ENCODE data around the gene RIN3. TPM values are rescaled to one million over a fixed set of nuclear protein-coding genes. Genes with fewer than 3 reads are reported as not detected.

Gene RIN3
- polyA plus RNA-seq, 3 donors = 42.8 to 144 (median 54.6) TPM

DNA sequence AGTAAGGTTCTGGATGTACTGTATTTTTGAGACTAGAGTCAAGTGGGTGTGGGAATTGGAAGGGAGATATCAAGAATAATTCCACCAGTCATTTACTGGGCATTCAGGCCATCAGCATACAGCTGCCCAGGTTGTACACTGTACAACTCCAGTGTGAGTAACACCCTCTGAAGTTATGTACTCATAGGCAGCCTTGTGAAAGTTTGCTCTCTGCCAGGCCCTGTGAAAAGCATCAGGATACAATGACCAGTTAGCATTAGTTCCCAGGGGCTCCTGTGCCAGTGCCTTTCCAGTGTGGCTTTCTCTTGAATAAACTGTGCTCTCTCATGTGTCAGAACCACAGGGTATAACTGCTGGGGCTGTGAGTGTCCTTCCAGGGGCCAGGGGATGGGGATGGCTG, 145.1 kb downstream of the RIN3 start:
- Histone ChIP-seq H2AFZ (ENCODE audit: insufficient read depth, low read depth, low read length, poor library complexity, severe bottlenecking) (no peak overlapping the region), H4K20me1 (ENCODE audit: insufficient read depth, low read length) (peaks cover 78% of the 10 kb centered on the region), H3K36me3 (replicated peaks in 1 of 2; ENCODE audit: control insufficient read depth in 1 of 2, insufficient read depth in 2 of 2, low read length in 2 of 2) (peaks cover 67 to 75% of the 10 kb centered on the region in 2 donors), H3K4me2 (replicated peaks; ENCODE audit: extremely low read depth, low read length, poor library complexity, severe bottlenecking) (peak overlapping the region; percentile 89), H3K4me3 (replicated peaks in 1 of 3; ENCODE audit: low read depth in 2 of 3, low read length in 3 of 3) (peak overlapping the region in 1 of 3 experiments; percentile 96), H3K9ac (ENCODE audit: insufficient read depth, low read length, poor library complexity, severe bottlenecking) (peak overlapping the region; percentile 64), H3K27ac (ENCODE audit: low read depth in 1 of 2, low read length in 2 of 2) (peak overlapping the region; percentile 90 to 98), H3K79me2 (ENCODE audit: insufficient read depth, low read length) (peaks cover 98% of the 10 kb centered on the region), H3K9me3 (replicated peaks in 1 of 2; ENCODE audit: control insufficient read depth in 1 of 2, insufficient read depth in 1 of 2, low read length in 2 of 2) (no peaks in the 10 kb centered on the region), H3K4me1 (ENCODE audit: control insufficient read depth in 1 of 2, insufficient read depth in 2 of 2, low read length in 2 of 2) (peaks cover 84 to 94% of the 10 kb centered on the region in 2 donors), H3K27me3 (ENCODE audit: control insufficient read depth in 2 of 2, insufficient read depth in 2 of 2, low read length in 2 of 2) (no peaks in the 10 kb centered on the region)
- H3K4me1 Mint-ChIP-seq = peaks cover 87% of the 10 kb centered on the region
- H3K9me3 Mint-ChIP-seq = peaks cover 0 to 5% (median 0%) of the 10 kb centered on the region in 7 donors
- DNase-seq = peak in 2 of 3 donors; percentile 66 to 68
- no peak for TF ChIP-seq CTCF (IDR thresholded peaks at IDR 0.05)
- peak overlapping the region; percentile 34 to 100 for H3K4me3 Mint-ChIP-seq
- H3K36me3 Mint-ChIP-seq = peaks cover 88 to 95% of the 10 kb centered on the region in 2 donors
- intact Hi-C loops (cut with micrococcal nuclease) = loop anchor here (10.0 kb wide), 2 partner anchors 74 to 144 kb away; partner anchors contain the start of gene RIN3 (in 1 of the 2)
- H3K27ac Mint-ChIP-seq = peak overlapping the region; percentile 100
- H3K27me3 Mint-ChIP-seq (ENCODE audit: low read depth in 3 of 3) = peaks cover 0 to 2% (median 0%) of the 10 kb centered on the region in 3 donors

DNA sequence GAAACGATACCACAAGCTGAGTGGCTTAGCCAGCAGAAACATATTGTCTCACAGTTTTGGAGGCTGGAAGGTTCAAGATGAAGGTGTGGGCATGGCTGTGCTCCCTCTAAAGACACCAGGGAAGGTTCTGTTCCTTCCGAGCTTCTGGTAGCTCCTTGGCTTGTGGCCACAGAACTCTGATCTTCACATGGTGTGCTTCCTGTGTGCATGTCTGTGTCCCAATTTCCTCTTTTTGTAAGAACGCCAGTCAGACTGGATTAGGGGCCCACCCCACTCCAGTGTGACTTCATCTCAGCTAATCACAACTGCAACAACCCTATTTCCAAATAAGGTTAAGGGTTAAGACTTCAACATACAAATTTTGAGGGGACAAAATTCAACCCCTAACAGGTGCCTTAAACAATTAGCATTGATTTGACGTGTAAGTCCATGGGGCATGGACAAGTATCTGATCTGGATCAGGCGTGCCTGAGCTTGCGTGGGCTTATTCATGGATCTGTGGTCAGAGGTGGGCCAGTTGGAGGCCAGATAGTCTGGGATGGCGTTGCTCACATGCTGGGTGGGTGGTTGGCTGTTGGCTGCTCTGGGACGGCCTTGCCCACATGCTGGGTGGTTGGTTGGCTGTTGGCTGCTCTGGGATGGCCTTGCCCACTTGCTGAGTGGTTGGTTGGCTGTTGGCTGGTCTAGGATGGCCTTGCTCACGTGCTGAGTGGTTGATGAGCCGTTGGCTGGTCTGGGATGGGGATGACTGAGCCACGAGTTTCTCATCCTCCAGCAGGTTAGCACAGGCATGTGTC, 146.4 kb downstream of the RIN3 start:
- peaks cover 91 to 100% of the 10 kb centered on the region in 2 donors for H3K4me1 ChIP-seq (ENCODE audit: control insufficient read depth in 1 of 2, insufficient read depth in 2 of 2, low read length in 2 of 2)
- peak overlapping the region; percentile 100 for H3K27ac Mint-ChIP-seq
- H3K36me3 Mint-ChIP-seq = peaks cover 92 to 98% of the 10 kb centered on the region in 2 donors
- H3K9ac ChIP-seq (ENCODE audit: insufficient read depth, low read length, poor library complexity, severe bottlenecking) = peak overlapping the region; percentile 64
- H3K4me3 ChIP-seq (replicated peaks in 1 of 3; ENCODE audit: low read depth in 2 of 3, low read length in 3 of 3) = peak overlapping the region in 2 of 3 experiments; percentile 6 to 96
- TF ChIP-seq CTCF (IDR thresholded peaks at IDR 0.05) = no peak
- peak overlapping the region; percentile 89 for H3K4me2 ChIP-seq (replicated peaks; ENCODE audit: extremely low read depth, low read length, poor library complexity, severe bottlenecking)
- peaks cover 0 to 2% (median 0%) of the 10 kb centered on the region in 3 donors for H3K27me3 Mint-ChIP-seq (ENCODE audit: low read depth in 3 of 3)
- no peaks in the 10 kb centered on the region for H3K27me3 ChIP-seq (ENCODE audit: control insufficient read depth in 2 of 2, insufficient read depth in 2 of 2, low read length in 2 of 2)
- 40% methylated on average over 6 of the region's 11 CpGs for WGBS (ENCODE audit: insufficient coverage)
- intact Hi-C loops (cut with micrococcal nuclease) = loop anchor here (1.0 to 10.0 kb wide), 4 partner anchors 9 to 145 kb away; partner anchors contain the start of gene RIN3 (in 1 of the 2)
- peak overlapping the region; percentile 56 to 67 for H3K4me3 Mint-ChIP-seq
- H3K9me3 ChIP-seq (replicated peaks in 1 of 2; ENCODE audit: control insufficient read depth in 1 of 2, insufficient read depth in 1 of 2, low read length in 2 of 2) = no peaks in the 10 kb centered on the region
- peaks cover 78 to 88% of the 10 kb centered on the region in 2 donors for H3K36me3 ChIP-seq (replicated peaks in 1 of 2; ENCODE audit: control insufficient read depth in 1 of 2, insufficient read depth in 2 of 2, low read length in 2 of 2)
- H3K4me1 Mint-ChIP-seq = peaks cover 91% of the 10 kb centered on the region
- DNase-seq = peak; percentile 90 to 96 (median 94)
- H3K9me3 Mint-ChIP-seq = peaks cover 0 to 5% (median 0%) of the 10 kb centered on the region in 7 donors
- peaks cover 98% of the 10 kb centered on the region for H3K79me2 ChIP-seq (ENCODE audit: insufficient read depth, low read length)
- no peak overlapping the region for H2AFZ ChIP-seq (ENCODE audit: insufficient read depth, low read depth, low read length, poor library complexity, severe bottlenecking)
- peaks cover 76% of the 10 kb centered on the region for H4K20me1 ChIP-seq (ENCODE audit: insufficient read depth, low read length)
- peak overlapping the region; percentile 90 to 98 for H3K27ac ChIP-seq (ENCODE audit: low read depth in 1 of 2, low read length in 2 of 2)
